GM21528 (cell line): ENCODE measurements around the gene KCND2.
"Not testable (repeated sequence)": the region's sequence is repeated elsewhere in the genome, so short reads cannot be mapped to it uniquely, and the experiment has no call there.

ENCODE experiments used
- ATAC-seq: cut with Tn5 transposase; IDR thresholded peaks from one replicate; pipeline ENCODE4 v1.9.1; 2021; ENCODE audit warnings: mild to moderate bottlenecking, moderate library complexity; ENCODE audit not compliant: unreplicated experiment, low FRiP score

Gene KCND2

DNA sequence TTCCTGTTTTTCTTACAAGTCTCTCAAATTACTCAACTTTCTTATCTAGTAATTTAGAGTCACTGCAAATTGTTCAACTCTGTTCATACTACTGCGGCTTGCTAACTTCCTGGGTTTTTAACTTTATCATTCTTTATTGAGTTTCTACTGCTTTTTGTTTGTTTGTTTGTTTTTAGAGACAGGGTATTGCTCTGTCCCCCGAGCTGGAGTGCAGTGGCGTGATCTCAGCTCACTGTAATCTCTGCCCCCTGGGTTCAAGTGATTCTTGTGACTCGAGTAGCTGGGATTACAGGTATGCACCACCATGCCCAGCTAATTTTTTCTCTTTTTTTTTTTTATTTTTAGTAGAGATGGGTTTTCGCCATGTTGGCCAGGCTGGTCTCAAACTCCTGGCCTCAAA lies 402.1 kb downstream of the KCND2 start:
- no peak for ATAC-seq

DNA sequence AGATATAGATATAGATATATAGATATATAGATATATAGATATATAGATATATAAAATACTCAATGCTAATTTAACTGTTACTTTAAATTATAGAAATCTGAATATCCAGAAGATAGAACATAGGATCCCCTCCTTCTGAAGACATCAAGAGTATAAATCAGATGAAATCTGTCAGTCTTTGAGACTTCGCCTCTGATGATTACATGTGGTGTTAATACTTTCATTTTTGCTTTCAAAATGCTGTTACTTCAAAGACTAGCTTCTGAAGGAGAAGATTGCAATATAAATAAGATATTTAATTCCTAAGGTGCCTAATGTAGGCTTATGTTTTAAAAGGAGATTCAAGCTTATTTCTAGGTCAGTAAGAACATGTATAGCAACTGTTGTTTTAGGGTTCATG lies 404.6 kb downstream of the KCND2 start:
- no peak for ATAC-seq

DNA sequence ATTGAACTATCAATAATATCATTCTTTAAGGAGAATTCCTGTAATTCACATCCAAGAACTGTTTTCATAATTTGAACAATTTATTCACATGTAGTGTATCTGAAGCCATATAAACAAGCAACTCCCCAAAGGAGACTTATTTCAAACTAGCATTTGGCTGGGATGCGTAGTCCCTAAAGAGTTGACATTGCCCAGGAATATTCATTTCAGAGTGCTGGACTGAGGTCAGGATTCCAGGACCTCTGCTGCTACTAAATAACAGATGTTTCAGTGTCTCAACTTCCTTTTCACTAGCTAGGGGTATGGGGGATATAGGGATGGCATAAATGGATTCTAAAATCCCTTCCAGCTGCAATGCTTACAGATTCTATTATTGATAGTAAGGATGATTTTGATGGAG lies 408.0 kb downstream of the KCND2 start:
- ATAC-seq: no peak

DNA sequence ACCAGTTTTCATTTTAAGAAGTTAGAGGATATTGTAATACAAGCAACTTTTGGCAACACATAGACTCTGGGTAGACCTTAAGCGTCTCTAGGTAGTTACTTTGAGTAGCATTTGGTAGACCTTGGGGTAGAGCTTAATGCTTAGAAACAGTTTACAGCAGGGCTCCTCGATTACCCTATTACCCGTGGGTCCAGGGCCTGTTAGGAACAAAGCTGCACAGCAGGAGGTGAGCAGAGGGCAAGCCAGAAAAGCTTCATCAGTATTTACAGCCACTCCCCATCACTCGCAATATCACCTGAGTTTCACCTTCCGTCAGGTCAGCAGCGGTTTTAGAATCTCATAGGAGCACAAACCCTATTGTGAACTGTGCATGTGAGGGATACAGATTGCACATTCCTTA lies 411.5 kb downstream of the KCND2 start:
- no peak for ATAC-seq

DNA sequence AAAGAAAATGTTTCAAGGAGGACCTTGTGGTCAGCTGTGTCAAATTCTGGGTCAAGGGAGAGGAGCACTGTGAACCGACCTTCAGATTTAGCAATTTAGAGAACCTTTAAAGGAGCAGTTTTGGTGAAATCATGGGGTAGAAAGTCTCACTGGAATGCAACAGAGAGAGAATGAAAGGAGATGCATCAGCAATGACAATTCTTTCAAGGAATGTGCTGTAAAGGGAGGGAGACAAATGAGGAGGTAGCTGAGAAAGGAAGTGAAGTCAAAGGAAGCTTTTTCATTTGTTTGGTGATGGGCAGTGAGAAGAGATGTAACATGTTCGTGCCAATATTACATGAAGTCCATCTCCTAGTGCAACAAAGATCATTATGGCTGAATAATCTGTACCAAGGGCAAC lies 418.9 kb downstream of the KCND2 start:
- no peak for ATAC-seq

DNA sequence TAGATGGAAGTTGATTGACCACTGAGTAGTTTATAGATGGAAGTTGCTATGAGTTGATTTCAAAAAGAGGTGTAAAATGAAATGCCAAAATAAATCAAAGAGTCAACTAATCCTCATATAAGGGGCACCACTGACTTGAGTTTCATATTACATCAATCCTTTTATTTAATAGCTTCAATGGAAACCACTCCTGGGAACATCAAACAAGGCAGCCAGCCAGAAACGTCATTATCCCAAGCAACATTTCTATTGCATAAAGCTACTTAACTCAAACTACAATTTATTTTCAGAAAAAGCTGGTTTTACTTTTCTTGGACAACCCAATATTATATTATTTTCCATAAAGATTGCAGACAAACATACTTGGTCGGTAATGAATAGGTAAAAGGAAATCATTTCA lies 422.9 kb downstream of the KCND2 start:
- no peak for ATAC-seq

DNA sequence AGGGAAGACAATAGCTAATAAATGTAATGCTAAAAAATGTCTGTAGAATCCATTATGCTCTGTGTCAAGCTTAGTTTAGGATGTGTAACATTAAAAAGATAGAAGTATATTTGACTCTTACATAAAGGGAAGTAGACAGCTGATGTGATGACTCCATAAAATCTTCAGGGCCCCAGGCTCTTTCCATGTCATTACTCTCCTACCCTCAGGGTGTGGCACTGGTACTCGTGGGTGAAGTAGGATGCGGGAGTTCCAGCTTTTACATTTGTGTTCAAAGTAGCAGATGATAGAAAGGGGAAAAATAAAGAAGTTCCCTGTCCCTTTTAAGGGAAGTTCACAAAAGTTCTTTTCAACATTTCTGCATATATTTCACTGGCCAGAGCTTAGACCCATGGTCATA lies 427.8 kb downstream of the KCND2 start:
- no peak for ATAC-seq

DNA sequence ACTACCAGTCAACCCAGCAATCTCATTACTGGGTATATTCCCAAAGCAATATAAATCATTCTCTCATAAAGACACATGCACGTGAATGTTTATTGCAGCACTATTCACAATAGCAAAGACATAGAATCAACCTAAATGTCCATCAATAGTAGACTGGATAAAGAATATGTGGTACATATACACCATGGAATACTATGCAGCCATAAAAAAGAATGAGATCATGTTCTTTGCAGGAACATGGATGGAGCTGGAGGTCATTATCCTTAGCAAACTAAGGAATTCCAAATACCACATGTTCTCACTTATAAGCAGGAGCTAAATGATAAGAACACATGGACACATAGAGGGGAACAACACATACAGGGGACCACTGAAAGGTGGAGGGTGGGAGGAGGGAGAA lies 429.4 kb downstream of the KCND2 start:
- ATAC-seq: not testable (repeated sequence)

DNA sequence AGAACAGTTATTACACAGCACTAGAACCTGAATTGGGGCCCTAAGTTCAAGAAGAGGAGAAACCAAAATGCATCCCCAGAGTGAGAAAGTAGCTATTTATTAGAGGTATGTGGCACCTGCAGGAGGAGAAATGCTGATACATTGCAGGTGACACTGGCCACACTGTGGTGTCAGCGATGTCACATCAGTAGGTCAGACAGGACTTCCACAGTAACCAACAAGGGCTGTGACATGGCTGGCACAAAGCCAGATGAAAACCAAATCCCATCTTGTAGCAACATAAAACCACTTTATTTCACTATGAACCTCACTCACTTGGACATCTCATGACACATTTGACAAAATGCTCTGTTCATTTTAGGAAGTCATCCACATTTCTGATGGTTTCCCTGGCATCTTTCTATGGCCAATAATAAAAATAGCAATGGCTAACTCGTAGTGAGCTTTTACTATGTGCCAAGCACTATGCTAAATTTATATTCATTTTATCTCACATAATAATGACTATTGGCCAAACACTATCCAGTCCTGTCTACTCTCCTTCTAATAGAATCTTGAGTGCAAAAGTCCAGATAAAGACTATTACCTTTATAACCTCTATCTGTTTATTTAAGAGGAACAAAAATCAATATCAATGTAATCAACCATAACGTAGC lies 430.7 kb downstream of the KCND2 start:
- no peak for ATAC-seq

DNA sequence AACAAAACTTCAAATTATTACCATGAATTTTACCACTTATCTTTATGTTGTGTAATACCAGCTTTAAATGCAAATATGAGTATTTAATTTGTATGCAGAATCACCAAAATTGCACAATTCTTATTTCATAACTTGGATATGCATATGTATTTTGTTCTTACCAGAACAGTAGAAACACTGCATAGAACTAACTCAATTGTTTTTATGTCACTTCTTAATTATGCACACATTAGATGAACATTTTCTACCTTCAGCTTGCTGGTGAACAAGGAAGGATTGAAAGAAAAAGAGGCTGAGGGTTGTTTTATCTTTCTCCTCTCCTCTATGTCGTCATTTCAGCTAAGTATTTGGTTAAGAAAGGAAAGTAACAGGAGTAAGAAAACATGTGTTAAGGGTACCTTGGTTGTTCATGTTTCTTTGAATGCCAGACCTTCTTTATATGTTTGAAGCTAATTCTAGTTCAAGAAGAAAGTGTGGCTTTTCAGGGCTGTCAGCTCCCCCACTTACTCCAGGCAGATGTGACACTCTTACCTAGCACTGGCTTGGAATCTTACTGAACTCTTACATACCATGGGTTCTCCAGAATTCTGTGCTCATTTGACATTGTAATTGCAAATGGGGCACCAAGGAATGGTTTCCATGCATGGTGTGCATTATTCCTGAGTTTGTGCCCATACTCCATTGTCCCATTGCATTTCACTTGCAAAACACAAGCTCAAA lies 436.4 kb downstream of the KCND2 start:
- ATAC-seq: no peak

DNA sequence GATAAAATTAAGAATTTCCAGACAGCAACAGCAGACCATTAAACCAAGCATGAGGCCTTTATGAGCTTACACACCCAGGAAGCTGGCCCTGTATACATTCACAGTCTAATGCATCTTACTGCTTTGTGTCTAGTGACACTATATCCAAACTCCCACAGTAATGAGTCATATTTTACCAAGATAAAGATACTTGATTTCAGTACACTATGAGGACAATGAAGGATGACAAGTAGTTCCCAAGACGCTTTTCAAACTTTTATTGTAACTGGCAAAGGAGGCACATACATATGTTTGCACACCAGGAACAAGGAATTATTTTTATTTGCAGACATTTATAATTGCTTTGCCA lies 437.0 kb downstream of the KCND2 start:
- no peak for ATAC-seq

DNA sequence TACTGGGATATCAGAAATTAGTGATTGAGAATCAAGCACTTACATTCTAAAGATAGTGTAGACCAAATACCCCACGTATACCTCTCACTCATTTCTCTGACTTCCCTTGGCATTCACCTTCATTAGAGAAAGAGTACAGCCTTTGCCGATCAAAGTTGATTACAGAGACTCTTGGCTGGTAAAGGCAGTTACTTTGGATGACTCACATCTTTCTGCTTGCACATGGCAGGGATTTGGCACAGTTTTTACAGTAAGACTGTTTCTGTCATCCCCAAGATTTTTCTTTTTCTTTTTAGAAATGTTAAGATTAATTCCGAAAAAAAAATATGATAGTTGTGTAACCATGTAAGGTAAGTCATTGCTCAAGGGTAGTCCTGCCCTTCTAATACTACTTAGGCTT lies 442.0 kb downstream of the KCND2 start:
- no peak for ATAC-seq

DNA sequence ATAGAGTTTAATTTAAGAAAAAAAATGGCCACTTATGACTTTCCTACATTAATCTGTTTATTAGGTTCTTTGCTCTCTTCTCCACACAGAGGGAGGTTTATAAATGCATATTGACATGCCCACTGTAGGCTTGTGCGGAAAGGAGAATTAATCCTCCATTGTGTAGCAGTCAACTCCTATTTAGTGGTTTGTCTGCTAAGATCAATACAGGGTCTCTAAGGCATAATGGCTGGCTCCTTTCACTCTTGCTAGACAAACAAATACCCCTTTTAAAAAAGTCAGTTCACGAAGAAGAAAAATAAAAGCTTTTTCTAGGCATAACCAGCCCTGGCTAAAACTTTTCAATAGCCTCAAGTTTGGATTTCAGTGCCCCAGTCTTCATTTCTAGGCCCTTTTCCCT lies 443.3 kb downstream of the KCND2 start:
- ATAC-seq: no peak

DNA sequence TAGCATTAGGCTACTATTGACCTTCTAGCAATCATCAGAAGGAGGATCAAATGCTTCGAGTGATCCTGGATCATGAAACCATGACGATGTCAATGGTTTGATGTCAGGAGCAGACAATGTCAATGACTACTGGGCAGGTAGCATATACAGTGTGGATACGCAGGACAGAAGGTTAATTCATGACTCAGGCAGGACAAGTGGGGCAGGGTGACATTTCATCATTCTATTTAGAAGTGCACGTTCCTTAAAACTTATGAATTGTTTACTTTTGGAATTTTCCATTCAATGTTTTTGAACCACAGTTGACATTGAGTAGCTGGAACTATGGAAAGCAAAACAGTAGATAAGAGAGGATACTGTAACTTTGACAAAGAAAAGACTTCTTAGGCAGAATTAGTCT lies 444.2 kb downstream of the KCND2 start:
- ATAC-seq: no peak

DNA sequence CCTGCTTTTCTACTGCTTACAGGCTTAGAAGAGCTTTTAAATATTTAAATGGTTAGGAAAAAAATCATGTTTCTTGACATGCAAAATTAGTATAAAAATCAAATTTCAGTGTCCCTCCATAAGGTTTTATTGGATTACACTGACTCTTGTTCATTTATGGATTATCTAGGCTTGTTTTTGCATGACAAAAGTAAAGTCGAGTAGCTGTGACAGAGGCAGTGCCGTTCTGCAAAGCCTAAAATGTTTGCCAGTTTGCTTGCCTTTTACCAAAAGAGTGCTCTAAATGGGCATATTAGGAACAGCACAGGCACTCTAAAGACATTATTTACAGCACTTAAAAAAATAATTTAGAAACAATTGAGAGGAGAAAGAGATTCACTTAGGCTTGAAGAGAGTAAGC lies 445.4 kb downstream of the KCND2 start:
- ATAC-seq: no peak

DNA sequence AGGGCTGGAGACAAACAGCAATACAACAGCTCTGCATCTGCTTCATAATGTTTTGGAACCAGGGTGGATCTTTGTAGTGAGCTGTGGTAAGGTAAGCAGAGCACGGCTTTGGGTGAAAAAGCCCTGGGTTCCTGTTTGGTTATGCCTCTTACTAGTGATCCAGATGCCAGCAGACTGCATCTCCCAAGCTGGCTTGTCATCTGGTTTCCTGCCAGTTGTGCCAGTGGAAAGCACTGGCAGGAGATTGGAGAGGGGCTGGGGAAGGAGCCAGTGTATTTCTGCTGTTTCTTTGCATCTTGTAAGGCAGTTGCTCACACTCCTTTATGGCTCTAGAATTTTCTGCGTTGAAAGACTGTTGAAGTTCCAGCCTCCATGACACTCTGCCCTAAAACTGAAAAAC lies 447.3 kb downstream of the KCND2 start:
- no peak for ATAC-seq

DNA sequence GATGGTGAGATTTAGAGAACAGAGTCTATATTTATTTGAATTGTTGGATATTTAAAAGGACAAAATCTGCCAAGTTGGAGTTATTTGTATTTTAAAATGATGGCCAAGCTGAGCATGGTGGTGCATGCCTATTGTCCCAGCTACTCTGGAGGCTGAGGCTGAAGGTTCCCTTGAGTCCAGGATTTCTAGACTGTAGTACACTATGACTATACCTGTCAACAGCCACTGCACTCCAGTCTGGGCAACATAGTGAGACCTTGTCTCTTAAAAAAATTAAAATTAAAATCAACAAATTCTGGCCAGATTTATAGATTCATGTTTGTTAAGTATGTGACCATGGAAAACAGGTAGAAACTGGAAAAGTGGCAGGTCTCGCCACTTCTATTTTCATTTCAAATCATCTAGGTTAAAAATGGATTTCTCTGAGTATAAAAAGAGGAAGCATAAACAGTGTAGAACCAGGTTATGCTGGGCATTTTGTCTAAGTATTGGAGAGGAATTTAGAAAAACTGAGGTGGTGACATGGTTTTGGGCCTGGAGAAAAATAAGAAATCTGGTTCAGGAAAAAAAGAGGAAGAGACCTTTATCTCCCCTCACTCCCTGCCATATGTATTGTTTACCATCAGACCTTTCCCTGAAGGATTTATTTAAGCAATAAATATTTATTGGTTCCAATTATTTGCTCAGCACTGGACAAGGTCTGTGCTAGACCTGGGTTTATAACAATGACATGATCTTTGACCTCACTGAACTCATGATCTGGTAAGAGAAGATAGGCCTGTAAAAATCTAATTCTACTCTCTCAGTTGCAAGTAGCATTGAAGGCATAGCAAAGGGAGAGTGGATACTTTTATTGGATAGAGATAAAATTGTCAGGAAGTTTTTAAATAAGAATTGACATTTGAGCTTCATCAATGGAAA lies 450.8 kb downstream of the KCND2 start:
- ATAC-seq: no peak

DNA sequence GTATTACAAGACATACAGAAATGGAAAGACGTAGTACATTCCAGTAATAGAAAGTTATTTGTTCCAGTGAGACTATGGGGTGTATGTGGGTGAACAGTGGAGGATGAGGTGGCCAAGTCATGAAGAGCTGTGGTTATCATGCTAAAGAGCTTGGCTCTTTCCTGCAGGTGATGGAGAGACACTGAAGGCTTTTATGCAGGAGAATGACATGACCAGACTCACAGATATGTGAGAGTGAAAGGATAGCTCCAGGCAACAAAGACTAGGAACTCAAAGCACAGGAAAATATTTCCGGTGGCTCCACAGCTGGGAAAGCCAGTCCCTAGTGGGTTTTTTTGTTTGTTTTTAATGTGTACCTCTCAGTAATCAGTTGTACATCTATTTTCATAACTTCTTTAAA lies 451.5 kb downstream of the KCND2 start:
- no peak for ATAC-seq

DNA sequence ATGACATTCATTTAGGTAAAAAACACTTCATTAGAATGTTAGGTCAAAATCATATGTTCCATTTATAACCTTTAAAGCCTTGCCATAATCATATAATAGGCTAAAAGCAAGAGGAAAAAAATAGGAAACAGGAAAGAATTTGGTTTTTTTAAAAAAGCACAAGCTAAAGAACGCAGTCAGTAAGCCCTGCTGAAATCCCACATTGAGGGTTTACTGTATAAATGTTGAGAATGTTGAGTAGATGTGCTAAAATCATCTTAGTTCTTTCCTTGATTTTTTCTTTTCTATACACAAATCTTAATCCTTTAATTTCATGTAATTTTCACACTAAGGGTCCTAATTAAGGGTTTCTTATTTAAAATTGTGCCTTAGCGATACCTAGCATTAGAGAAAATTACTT lies 452.0 kb downstream of the KCND2 start:
- ATAC-seq: no peak

DNA sequence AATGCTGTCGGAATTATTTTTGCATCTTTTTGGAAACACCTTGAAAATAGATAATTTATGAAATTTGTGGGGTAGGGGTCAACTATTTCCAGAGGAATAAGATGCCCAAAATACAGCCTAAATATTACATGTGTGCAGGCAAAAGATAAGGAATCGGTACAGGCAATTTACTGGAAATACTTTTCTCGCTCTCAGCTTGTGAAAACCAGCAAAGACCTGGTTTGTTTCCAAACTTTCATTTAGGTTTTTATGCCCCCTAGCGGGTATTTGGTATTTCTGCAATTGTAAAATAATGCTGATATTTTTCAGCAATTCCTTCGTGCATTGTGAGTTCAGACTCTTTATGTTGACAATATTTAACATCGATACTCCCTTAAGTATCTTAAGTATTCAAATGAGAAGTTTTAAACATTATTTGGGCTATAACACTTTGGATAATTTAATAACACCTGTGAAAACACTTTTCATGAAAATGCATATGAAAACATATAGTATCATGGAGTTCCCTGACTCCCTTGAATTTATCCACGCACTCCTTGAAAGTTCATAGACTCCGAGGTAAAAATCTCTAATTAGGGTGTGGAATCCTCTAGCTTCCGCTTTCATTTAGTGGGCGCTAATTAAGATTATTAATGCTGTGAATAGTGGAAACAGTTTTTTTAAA lies 452.5 kb downstream of the KCND2 start:
- ATAC-seq: no peak

DNA sequence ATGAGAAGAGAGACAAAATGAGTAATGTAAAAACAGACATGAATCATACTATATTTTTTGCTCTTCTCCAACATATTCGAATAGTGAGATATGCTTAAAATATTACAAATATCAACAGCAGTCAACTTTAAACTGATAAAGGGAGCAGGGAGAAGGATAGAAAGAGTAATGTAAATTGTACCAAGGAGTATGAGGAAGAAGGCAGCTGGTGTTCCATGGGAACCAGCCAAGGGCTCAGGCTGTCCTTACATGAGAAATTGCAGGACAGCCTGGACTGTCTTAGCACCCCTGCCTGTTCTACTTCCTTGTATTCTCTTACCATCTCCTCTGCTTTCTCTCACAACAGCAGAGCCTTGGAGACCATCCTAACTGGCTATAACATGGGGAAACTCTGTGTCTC lies 456.3 kb downstream of the KCND2 start:
- no peak for ATAC-seq
